ENCODE measurements around the gene SYT7.

SYT7 gene

GRCh38 chr11:61553373-61554171 is 27.3 kb downstream of the SYT7 start:
- Histone ChIP-seq H3K4me2 (ENCODE audit: insufficient read depth, low read length) (no peak overlapping the region), H3K9ac (ENCODE audit: low read depth, low read length) (no peak overlapping the region), H3K4me3 (ENCODE audit: low read depth in 1 of 2, low read length in 2 of 2) (no peak overlapping the region), H3K9me3 (ENCODE audit: insufficient read depth, low read length, severe bottlenecking) (no peaks in the 10 kb centered on the region), H3K27ac (ENCODE audit: low read length) (no peak overlapping the region), H3K79me2 (ENCODE audit: insufficient read depth, low read length) (no peaks in the 10 kb centered on the region), H2AFZ (ENCODE audit: low read depth, low read length) (no peak overlapping the region), H3K36me3 (ENCODE audit: insufficient read depth, low read length) (no peaks in the 10 kb centered on the region), H4K20me1 (ENCODE audit: insufficient read depth, low read length) (peaks cover 29% of the 10 kb centered on the region), H3K4me1 (ENCODE audit: insufficient read depth, low read length) (no peaks in the 10 kb centered on the region), H3K27me3 (ENCODE audit: insufficient read depth, low read length, poor library complexity) (peaks cover 10% of the 10 kb centered on the region)
- no peak for TF ChIP-seq EZH2 (IDR thresholded peaks at IDR 0.05; ENCODE audit: borderline replicate concordance, low read depth, low read length, severe bottlenecking)
- TF ChIP-seq, protein P1, sequence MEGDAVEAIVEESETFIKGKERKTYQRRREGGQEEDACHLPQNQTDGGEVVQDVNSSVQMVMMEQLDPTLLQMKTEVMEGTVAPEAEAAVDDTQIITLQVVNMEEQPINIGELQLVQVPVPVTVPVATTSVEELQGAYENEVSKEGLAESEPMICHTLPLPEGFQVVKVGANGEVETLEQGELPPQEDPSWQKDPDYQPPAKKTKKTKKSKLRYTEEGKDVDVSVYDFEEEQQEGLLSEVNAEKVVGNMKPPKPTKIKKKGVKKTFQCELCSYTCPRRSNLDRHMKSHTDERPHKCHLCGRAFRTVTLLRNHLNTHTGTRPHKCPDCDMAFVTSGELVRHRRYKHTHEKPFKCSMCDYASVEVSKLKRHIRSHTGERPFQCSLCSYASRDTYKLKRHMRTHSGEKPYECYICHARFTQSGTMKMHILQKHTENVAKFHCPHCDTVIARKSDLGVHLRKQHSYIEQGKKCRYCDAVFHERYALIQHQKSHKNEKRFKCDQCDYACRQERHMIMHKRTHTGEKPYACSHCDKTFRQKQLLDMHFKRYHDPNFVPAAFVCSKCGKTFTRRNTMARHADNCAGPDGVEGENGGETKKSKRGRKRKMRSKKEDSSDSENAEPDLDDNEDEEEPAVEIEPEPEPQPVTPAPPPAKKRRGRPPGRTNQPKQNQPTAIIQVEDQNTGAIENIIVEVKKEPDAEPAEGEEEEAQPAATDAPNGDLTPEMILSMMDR (IDR thresholded peaks at IDR 0.05; ENCODE audit: borderline replicate concordance, extremely low read depth, low read length, poor library complexity, severe bottlenecking): no peak
- DNase-seq (no peak), ATAC-seq (ENCODE audit: insufficient read depth, low read depth) (no peak)

DNA sequence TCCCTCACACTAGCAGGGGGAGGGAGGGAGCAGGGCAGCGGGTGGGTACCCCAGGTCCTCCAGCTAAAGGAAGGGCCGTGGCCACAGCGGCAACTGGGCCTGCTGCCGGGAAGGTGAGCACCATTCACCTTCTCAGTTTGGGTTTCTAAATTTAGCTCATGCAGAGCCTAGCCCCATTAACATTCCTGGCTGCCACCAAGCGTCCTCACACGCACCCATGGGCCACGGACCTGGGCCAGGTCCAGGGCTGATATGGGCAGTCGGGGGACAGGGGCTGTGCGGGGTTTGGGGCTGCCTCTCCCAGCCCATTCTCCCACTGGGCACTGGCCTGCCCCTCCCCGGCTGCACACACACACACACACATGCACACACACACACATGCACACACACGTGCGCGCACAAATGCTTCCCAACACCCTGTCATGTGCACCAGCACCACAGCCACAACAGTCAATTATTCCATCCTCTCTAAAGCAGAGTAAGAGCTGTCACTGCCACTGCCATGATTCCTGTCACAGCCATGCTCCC is 28.7 kb downstream of the SYT7 start:
- no peak overlapping the region for H3K4me3 ChIP-seq (ENCODE audit: low read depth in 1 of 2, low read length in 2 of 2)
- peaks cover 11% of the 10 kb centered on the region for H3K27me3 ChIP-seq (ENCODE audit: insufficient read depth, low read length, poor library complexity)
- H3K9ac ChIP-seq (ENCODE audit: low read depth, low read length): no peak overlapping the region
- peaks cover 30% of the 10 kb centered on the region for H4K20me1 ChIP-seq (ENCODE audit: insufficient read depth, low read length)
- H3K36me3 ChIP-seq (ENCODE audit: insufficient read depth, low read length): no peaks in the 10 kb centered on the region
- ATAC-seq (ENCODE audit: insufficient read depth, low read depth): no peak
- no peak overlapping the region for H3K27ac ChIP-seq (ENCODE audit: low read length)
- H3K4me2 ChIP-seq (ENCODE audit: insufficient read depth, low read length): no peak overlapping the region
- H2AFZ ChIP-seq (ENCODE audit: low read depth, low read length): no peak overlapping the region
- H3K4me1 ChIP-seq (ENCODE audit: insufficient read depth, low read length): no peaks in the 10 kb centered on the region
- no peaks in the 10 kb centered on the region for H3K79me2 ChIP-seq (ENCODE audit: insufficient read depth, low read length)
- no peak for TF ChIP-seq EZH2 (IDR thresholded peaks at IDR 0.05; ENCODE audit: borderline replicate concordance, low read depth, low read length, severe bottlenecking)
- TF ChIP-seq, protein P1 (IDR thresholded peaks at IDR 0.05; ENCODE audit: borderline replicate concordance, extremely low read depth, low read length, poor library complexity, severe bottlenecking): no peak
- no peaks in the 10 kb centered on the region for H3K9me3 ChIP-seq (ENCODE audit: insufficient read depth, low read length, severe bottlenecking)
- no peak for DNase-seq

- Histone ChIP-seq H3K4me3 (ENCODE audit: low read depth in 1 of 2, low read length in 2 of 2) (no peak overlapping the region), H2AFZ (ENCODE audit: low read depth, low read length) (no peak overlapping the region), H3K27ac (ENCODE audit: low read length) (no peak overlapping the region), H3K27me3 (ENCODE audit: insufficient read depth, low read length, poor library complexity) (peaks cover 11% of the 10 kb centered on the region), H3K9me3 (ENCODE audit: insufficient read depth, low read length, severe bottlenecking) (no peaks in the 10 kb centered on the region), H3K36me3 (ENCODE audit: insufficient read depth, low read length) (no peaks in the 10 kb centered on the region), H3K4me2 (ENCODE audit: insufficient read depth, low read length) (no peak overlapping the region), H3K9ac (ENCODE audit: low read depth, low read length) (no peak overlapping the region), H4K20me1 (ENCODE audit: insufficient read depth, low read length) (peaks cover 30% of the 10 kb centered on the region), H3K4me1 (ENCODE audit: insufficient read depth, low read length) (no peaks in the 10 kb centered on the region), H3K79me2 (ENCODE audit: insufficient read depth, low read length) (no peaks in the 10 kb centered on the region)
- TF ChIP-seq, protein P1 (IDR thresholded peaks at IDR 0.05; ENCODE audit: borderline replicate concordance, extremely low read depth, low read length, poor library complexity, severe bottlenecking): no peak
- no peak for TF ChIP-seq EZH2 (IDR thresholded peaks at IDR 0.05; ENCODE audit: borderline replicate concordance, low read depth, low read length, severe bottlenecking)
- DNase-seq (no peak), ATAC-seq (ENCODE audit: insufficient read depth, low read depth) (no peak)
Measured at GRCh38 chr11:61551634-61552033, 29.2 kb downstream of the SYT7 start.

Measured in DND-41 (cell line).